ENCODE results near the gene PKDCC. TPM values are rescaled to one million over a fixed set of nuclear protein-coding genes. Genes with fewer than 3 reads are reported as not detected.
A peak's percentile ranks its signal among the peaks of the same experiment; 100 is the strongest.

The PKDCC gene
- total and polyA plus RNA-seq, 10 of the 15 experiments (the other 5 are each of a cell fraction or from before 2014, with no cell fraction given) = 0.13 to 10.2 (median 2.3) TPM

DNA sequence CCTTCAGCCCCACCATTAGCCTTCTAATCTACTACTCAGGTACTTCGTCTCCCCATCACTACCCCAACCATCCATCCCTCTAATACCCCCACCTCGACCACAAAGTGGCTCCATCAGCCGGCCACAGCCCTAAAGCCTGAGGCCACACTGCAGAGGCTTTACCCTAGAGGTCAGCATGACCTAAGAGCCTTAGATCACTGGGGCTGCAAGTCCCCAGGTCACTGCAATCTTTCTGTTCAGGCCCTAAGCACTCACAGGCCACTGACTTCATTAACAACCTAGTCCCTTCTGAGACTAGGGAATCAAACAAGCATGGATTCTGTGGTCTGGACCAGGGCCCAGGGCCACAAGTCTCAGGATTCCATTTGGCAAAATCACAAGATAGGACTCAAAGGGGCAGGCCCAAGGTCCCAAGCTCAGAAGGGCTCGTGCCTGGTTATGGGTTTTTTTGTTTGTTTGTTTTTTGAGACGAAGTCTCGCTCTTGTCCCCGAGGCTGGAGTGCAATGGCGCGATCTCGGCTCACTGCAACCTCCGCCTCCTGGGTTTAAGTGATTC lies 37.0 kb upstream of the PKDCC start:
- no TSS peak for BruUV-seq (replicated peaks)
- in situ Hi-C loops (cut with MboI) (no loop called here), intact Hi-C loops (cut with micrococcal nuclease; ENCODE audit: unreplicated experiment) (no loop called here)
- Histone ChIP-seq H3K4me1 (ENCODE audit: control insufficient read depth, insufficient read depth, low read length) (peaks cover 16% of the 10 kb centered on the region), H4K20me1 (ENCODE audit: control insufficient read depth, insufficient read depth) (no peaks in the 10 kb centered on the region), H3K36me3 (ENCODE audit: control insufficient read depth in 2 of 2, insufficient read depth in 2 of 2, low read length in 1 of 2) (no peaks in the 10 kb centered on the region), H3K27me3 (replicated peaks in 1 of 2; ENCODE audit: control insufficient read depth in 2 of 2, insufficient read depth in 2 of 2, low read length in 1 of 2) (no peaks in the 10 kb centered on the region), H3K27ac (ENCODE audit: control insufficient read depth, insufficient read depth) (no peak overlapping the region), H3K9me3 (replicated peaks; ENCODE audit: control insufficient read depth, insufficient read depth, low read length) (peaks cover 3% of the 10 kb centered on the region; the same call in 1 of the 3 replicates), H3K79me2 (ENCODE audit: control insufficient read depth, insufficient read depth, low read length) (no peaks in the 10 kb centered on the region), H3K9ac (ENCODE audit: control insufficient read depth, insufficient read depth, low read length) (no peak overlapping the region), H3K4me3 (no peak overlapping the region), H2AFZ (ENCODE audit: control insufficient read depth, low read depth, low read length) (no peak overlapping the region), H3K4me2 (ENCODE audit: control insufficient read depth, insufficient read depth) (no peak overlapping the region)
- ATAC-seq (peak; percentile 57), DNase-seq (ENCODE audit: low read depth, low spot score) (no peak), FAIRE-seq (no peak)
- ChIA-PET POLR2A (no interaction called here), CTCF (interaction anchor here (1.3 to 1.5 kb wide), 2 partner anchors 75 to 157 kb away, joined by 3 read pairs; no protein-coding TSS in a partner anchor), RAD21 (ENCODE audit: unreplicated experiment) (no interaction called here), SMC1A (ENCODE audit: uncharacterized antibody, unreplicated experiment) (no interaction called here)
- TF ChIP-seq RUNX3 (IDR thresholded peaks at IDR 0.05; ENCODE audit: low read length) (peak; percentile 47; the same call in 1 of the 2 replicates), REST (IDR thresholded peaks at IDR 0.05; ENCODE audit: low read depth, low read length) (no peak)
- 85% methylated on average over 11 of the region's 11 CpGs for WGBS (ENCODE audit: insufficient coverage, insufficient replicate concordance, low lambda C conversion rate, missing lambda C conversion rate)

GRCh38 chr2:42012137-42012536 lies 35.7 kb upstream of the PKDCC start:
- Histone ChIP-seq H3K27ac (ENCODE audit: control insufficient read depth, insufficient read depth) (no peak overlapping the region), H3K4me3 (no peak overlapping the region), H3K9me3 (replicated peaks; ENCODE audit: control insufficient read depth, insufficient read depth, low read length) (no peaks in the 10 kb centered on the region), H4K20me1 (ENCODE audit: control insufficient read depth, insufficient read depth) (no peaks in the 10 kb centered on the region), H2AFZ (ENCODE audit: control insufficient read depth, low read depth, low read length) (no peak overlapping the region), H3K36me3 (ENCODE audit: control insufficient read depth in 2 of 2, insufficient read depth in 2 of 2, low read length in 1 of 2) (no peaks in the 10 kb centered on the region), H3K79me2 (ENCODE audit: control insufficient read depth, insufficient read depth, low read length) (no peaks in the 10 kb centered on the region), H3K27me3 (replicated peaks in 1 of 2; ENCODE audit: control insufficient read depth in 2 of 2, insufficient read depth in 2 of 2, low read length in 1 of 2) (no peaks in the 10 kb centered on the region), H3K4me2 (ENCODE audit: control insufficient read depth, insufficient read depth) (no peak overlapping the region), H3K9ac (ENCODE audit: control insufficient read depth, insufficient read depth, low read length) (no peak overlapping the region), H3K4me1 (ENCODE audit: control insufficient read depth, insufficient read depth, low read length) (peaks cover 16% of the 10 kb centered on the region)
- ChIA-PET SMC1A (ENCODE audit: uncharacterized antibody, unreplicated experiment) (interaction anchor here (0.6 to 1.1 kb wide), 2 partner anchors 11 to 45 kb away, joined by 3 read pairs; no protein-coding TSS in a partner anchor), POLR2A (no interaction called here), RAD21 (ENCODE audit: unreplicated experiment) (no interaction called here), CTCF (interaction anchor here (0.6 to 1.0 kb wide), 2 partner anchors 28 to 727 kb away, joined by 3 to 4 read pairs; no protein-coding TSS in a partner anchor)
- ATAC-seq (no peak), DNase-seq (ENCODE audit: low read depth, low spot score) (no peak), FAIRE-seq (no peak)
- WGBS (ENCODE audit: insufficient coverage, insufficient replicate concordance, low lambda C conversion rate, missing lambda C conversion rate) = 0% methylated on average over 1 of the region's 1 CpG
- intact Hi-C loops (cut with micrococcal nuclease; ENCODE audit: unreplicated experiment) (no loop called here), in situ Hi-C loops (cut with MboI) (no loop called here)
- no TSS peak for BruUV-seq (replicated peaks)
- no peak for TF ChIP-seq IKZF1 (conservative IDR thresholded peaks at IDR 0.05)
- no peak for TF ChIP-seq POLR2AphosphoS5 (IDR thresholded peaks at IDR 0.05; ENCODE audit: low read length)
- TF ChIP-seq BACH1 (IDR thresholded peaks at IDR 0.05; ENCODE audit: borderline replicate concordance) = no peak
- no peak for TF ChIP-seq BCL3 (IDR thresholded peaks at IDR 0.05; ENCODE audit: borderline replicate concordance, insufficient read depth, low read depth, low read length, poor library complexity, severe bottlenecking)
- no peak for TF ChIP-seq HSF1 (IDR thresholded peaks at IDR 0.05; ENCODE audit: low read depth, low read length)
- TF ChIP-seq ATF7 (IDR thresholded peaks at IDR 0.05; ENCODE audit: low read depth) = no peak
